SK-N-SH (cell line): ENCODE data around the gene NTPCR. TPM values are rescaled to one million over a fixed set of nuclear protein-coding genes. Genes with fewer than 3 reads are reported as not detected.

Source experiments
- CTCF ChIA-PET: fragments of 300-600, 350-600 bp; formaldehyde crosslinking; extraction: SDS; loops from one replicate; lab custom pipeline; 2021; lab: Yijun Ruan, JAX
- POLR2A ChIA-PET: fragments of 350-600 bp; sonication (Branson Sonifier 250); formaldehyde crosslinking; extraction: SDS; loops from one replicate; lab custom pipeline; 2020; ENCODE audit warnings: antibody characterized with exemption, inconsistent platforms; lab: Yijun Ruan, JAX
- DNase-seq: peaks from one replicate; pipeline ENCODE4 v3.0.0; 2012
- H2AFZ ChIP-seq: fragments of 200-600 bp; sonication (generic); 2 replicates; pipeline ENCODE4 v1.8.1; 2016; ENCODE audit warnings: antibody characterized with exemption, mild to moderate bottlenecking, low read depth
- H3F3A ChIP-seq: fragments of 200-600 bp; sonication (generic); replicated peaks from 2 replicates; pipeline ENCODE3; 2016; ENCODE audit warnings: antibody characterized with exemption, mild to moderate bottlenecking; ENCODE audit not compliant: insufficient read depth
- H3K27ac ChIP-seq, 2 experiments: fragments of 200-500 bp in 1 of 2; fragments of 200-600 bp in 1 of 2; sonication (Bioruptor generic) in 1 of 2; sonication (generic), shearing (Covaris generic) in 1 of 2; 2 replicates each; pipeline versions ENCODE4 v1.5.1 to v1.6.1; 2014 to 2016; ENCODE audit warnings: low read depth in 2 of 2, inconsistent platforms in 1 of 2, low read length in 1 of 2, mild to moderate bottlenecking in 1 of 2, mixed read lengths in 1 of 2
- H3K27me3 ChIP-seq: fragments of 200-600 bp; sonication (generic), shearing (Covaris generic); 2 replicates; pipeline ENCODE4 v1.6.1; 2016; ENCODE audit warnings: mixed run types; ENCODE audit not compliant: insufficient read depth
- H3K36me3 ChIP-seq, 2 experiments: fragments of 200-500 bp in 1 of 2; fragments of 200-600 bp in 1 of 2; sonication (Bioruptor generic) in 1 of 2; sonication (generic) in 1 of 2; replicated peaks in 1 of 2; 2 replicates each; pipeline versions ENCODE3 to v1.5.1; 2014 to 2016; ENCODE audit warnings: low read length in 1 of 2, mild to moderate bottlenecking in 1 of 2; ENCODE audit not compliant: insufficient read depth in 2 of 2, control insufficient read depth in 1 of 2
- H3K4me1 ChIP-seq, 2 experiments: fragments of 200-500 bp in 1 of 2; fragments of 200-600 bp in 1 of 2; sonication (Bioruptor generic) in 1 of 2; sonication (generic), shearing (Covaris generic) in 1 of 2; 2 replicates each; pipeline versions ENCODE4 v1.5.1 to v1.6.1; 2014 to 2016; ENCODE audit warnings: low read depth in 1 of 2, low read length in 1 of 2, mixed run types in 1 of 2; ENCODE audit not compliant: insufficient read depth in 2 of 2, control insufficient read depth in 1 of 2
- H3K4me2 ChIP-seq: fragments of 200-600 bp; sonication (generic), shearing (Covaris generic); 2 replicates; pipeline ENCODE4 v1.6.1; 2017; ENCODE audit warnings: mixed run types
- H3K4me3 ChIP-seq, 2 experiments: fragments of 200-500 bp in 1 of 2; fragments of 200-600 bp in 1 of 2; sonication (Bioruptor generic) in 1 of 2; sonication (generic), shearing (Covaris generic) in 1 of 2; 2 replicates each; pipeline versions ENCODE4 v1.5.1 to v1.8.1; 2014 to 2016; ENCODE audit warnings: low read depth in 2 of 2, inconsistent platforms in 1 of 2, low read length in 1 of 2, mild to moderate bottlenecking in 1 of 2, mixed read lengths in 1 of 2, moderate library complexity in 1 of 2
- H3K79me2 ChIP-seq: fragments of 200-600 bp; sonication (generic); 2 replicates; pipeline ENCODE4 v1.8.1; 2017; ENCODE audit warnings: mild to moderate bottlenecking; ENCODE audit not compliant: insufficient read depth
- H3K9ac ChIP-seq: fragments of 200-600 bp; sonication (generic); 2 replicates; pipeline ENCODE4 v1.6.1; 2017; ENCODE audit warnings: mixed run types
- H3K9me2 ChIP-seq: fragments of 200-600 bp; sonication (generic); 2 replicates; pipeline ENCODE4 v1.6.1; 2017; ENCODE audit warnings: mixed run types
- H3K9me3 ChIP-seq: fragments of 200-600 bp; sonication (generic); 2 replicates; pipeline ENCODE4 v1.6.1; 2017; ENCODE audit warnings: mixed run types, mild to moderate bottlenecking, moderate library complexity
- H4K20me1 ChIP-seq: fragments of 200-600 bp; sonication (generic); 2 replicates; pipeline ENCODE4 v1.6.1; 2017; ENCODE audit warnings: mild to moderate bottlenecking, mixed run types; ENCODE audit not compliant: insufficient read depth
- CHD2 ChIP-seq: fragments of 150-350 bp; IDR thresholded peaks from 2 replicates; pipeline ENCODE4 v1.6.1; 2018; ENCODE audit warnings: low read length; ENCODE audit not compliant: partially characterized antibody
- EP300 ChIP-seq, 2 experiments: IDR thresholded peaks; 2 replicates each; pipeline versions ENCODE4 v1.4.0 to v1.6.1; 2012; ENCODE audit warnings: borderline replicate concordance in 1 of 2, low read depth in 1 of 2, low read length in 1 of 2
- EZH2phosphoT487 ChIP-seq: fragments of 200-600 bp; sonication (generic); IDR thresholded peaks from 2 replicates; pipeline ENCODE4 v1.6.1; 2017; ENCODE audit warnings: low read depth, mixed run types, mild to moderate bottlenecking, antibody characterized with exemption, moderate library complexity, borderline replicate concordance
- FOXM1 ChIP-seq: IDR thresholded peaks from 2 replicates; pipeline ENCODE4 v1.4.0; 2012; ENCODE audit warnings: low read depth, mild to moderate bottlenecking
- JUND ChIP-seq: IDR thresholded peaks from 2 replicates; pipeline ENCODE4 v1.4.0; 2012
- MEF2A ChIP-seq: IDR thresholded peaks from 2 replicates; pipeline ENCODE4 v1.4.0; 2012; ENCODE audit warnings: low read depth, borderline replicate concordance
- MXI1 ChIP-seq: IDR thresholded peaks from 2 replicates; pipeline ENCODE4 v1.6.1; 2012; ENCODE audit warnings: mild to moderate bottlenecking, low read depth, low read length, improper control_type of control experiment
- NFIC ChIP-seq: IDR thresholded peaks from 2 replicates; pipeline ENCODE4 v1.4.0; 2012; ENCODE audit warnings: borderline replicate concordance
- NRF1 ChIP-seq: IDR thresholded peaks from 2 replicates; pipeline ENCODE4 v1.6.1; 2012; ENCODE audit warnings: low read depth, mild to moderate bottlenecking, low read length
- POLR2AphosphoS5 ChIP-seq: IDR thresholded peaks from 2 replicates; pipeline ENCODE4 v1.6.1; 2012; ENCODE audit warnings: low read depth, low read length
- RFX5 ChIP-seq: IDR thresholded peaks from 2 replicates; pipeline ENCODE4 v1.6.1; 2012; ENCODE audit warnings: mild to moderate bottlenecking, improper control_type of control experiment, low read length
- SIN3A ChIP-seq: IDR thresholded peaks from 2 replicates; pipeline ENCODE4 v1.6.1; 2012; ENCODE audit warnings: low read depth, mild to moderate bottlenecking, low read length, moderate library complexity, borderline replicate concordance
- SMC3 ChIP-seq: IDR thresholded peaks from 2 replicates; pipeline ENCODE4 v1.6.1; 2012; ENCODE audit warnings: low read depth, low read length, improper control_type of control experiment
- TAF1 ChIP-seq: IDR thresholded peaks from 2 replicates; pipeline ENCODE4 v1.6.1; 2012; ENCODE audit warnings: low read depth, mild to moderate bottlenecking, low read length, moderate library complexity, borderline replicate concordance
- TCF12 ChIP-seq: IDR thresholded peaks from 2 replicates; pipeline ENCODE4 v1.4.0; 2012
- USF1 ChIP-seq: IDR thresholded peaks from 2 replicates; pipeline ENCODE4 v1.4.0; 2012; ENCODE audit warnings: low read depth, borderline replicate concordance
- YY1 ChIP-seq: IDR thresholded peaks from 2 replicates; pipeline ENCODE4 v1.4.0; 2012; ENCODE audit warnings: low read depth, mild to moderate bottlenecking
- WGBS: methylation state at CpG from one replicate; pipeline ENCODE4 v1.1.6; 2017; ENCODE audit warnings: low lambda C conversion rate; 5-methylcytosine and 5-hydroxymethylcytosine counted together
- polyA plus RNA-seq, 3 experiments: library from polyadenylated mRNA; depleted of rRNA; stranded (reverse); fragments of >200 nt; gene quantifications; 2 replicates each; pipeline ENCODE4 v1.2.3, GENCODE V29; 2012
- TF ChIP-seq, protein P1 (sequence below): fragments of 150-350 bp; IDR thresholded peaks from 2 replicates; pipeline ENCODE4 v1.6.1; 2017; ENCODE audit warnings: antibody characterized with exemption, low read length, low read depth, borderline replicate concordance
- TF ChIP-seq, protein P2 (sequence below): IDR thresholded peaks from 2 replicates; pipeline ENCODE4 v1.6.1; 2012; ENCODE audit warnings: mild to moderate bottlenecking, low read depth, low read length, moderate library complexity
- TF ChIP-seq, protein P3 (sequence below): fragments of 150-350 bp; IDR thresholded peaks from 2 replicates; pipeline ENCODE4 v1.6.1; 2016; ENCODE audit warnings: mild to moderate bottlenecking, low read depth, low read length

Gene NTPCR
- polyA plus RNA-seq, 1 of the 3 experiments (the other 2 are of a cell fraction): 20.8 TPM

DNA sequence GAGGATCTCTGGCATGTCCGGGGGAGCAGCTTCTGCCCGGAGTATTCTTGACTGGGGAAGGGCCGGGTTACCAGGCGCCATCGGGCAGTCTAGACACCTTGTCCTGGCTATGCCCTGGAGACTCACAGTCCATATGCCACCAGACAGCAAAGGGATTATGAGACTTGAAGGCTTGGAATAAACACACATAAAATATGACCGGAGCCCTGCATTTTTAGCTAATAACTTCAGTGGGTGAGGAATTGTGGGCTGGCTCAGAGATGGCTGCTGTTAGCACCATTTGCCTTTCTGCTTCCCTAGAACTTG, 15.5 kb downstream of the NTPCR start:
- ChIA-PET POLR2A (no interaction called here), CTCF (interaction anchor here (1.0 to 1.5 kb wide), 3 partner anchors 11 to 1209 kb away, joined by 3 to 4 read pairs (median 3); no protein-coding TSS in a partner anchor)
- TF ChIP-seq EP300 (IDR thresholded peaks at IDR 0.05; ENCODE audit: borderline replicate concordance in 1 of 2, low read depth in 1 of 2, low read length in 1 of 2): no peak
- TF ChIP-seq, protein P1, sequence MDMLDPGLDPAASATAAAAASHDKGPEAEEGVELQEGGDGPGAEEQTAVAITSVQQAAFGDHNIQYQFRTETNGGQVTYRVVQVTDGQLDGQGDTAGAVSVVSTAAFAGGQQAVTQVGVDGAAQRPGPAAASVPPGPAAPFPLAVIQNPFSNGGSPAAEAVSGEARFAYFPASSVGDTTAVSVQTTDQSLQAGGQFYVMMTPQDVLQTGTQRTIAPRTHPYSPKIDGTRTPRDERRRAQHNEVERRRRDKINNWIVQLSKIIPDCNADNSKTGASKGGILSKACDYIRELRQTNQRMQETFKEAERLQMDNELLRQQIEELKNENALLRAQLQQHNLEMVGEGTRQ: no peak
- no peak for TF ChIP-seq TAF1
- no peak for TF ChIP-seq FOXM1
- TF ChIP-seq JUND: no peak
- TF ChIP-seq CHD2: no peak

DNA sequence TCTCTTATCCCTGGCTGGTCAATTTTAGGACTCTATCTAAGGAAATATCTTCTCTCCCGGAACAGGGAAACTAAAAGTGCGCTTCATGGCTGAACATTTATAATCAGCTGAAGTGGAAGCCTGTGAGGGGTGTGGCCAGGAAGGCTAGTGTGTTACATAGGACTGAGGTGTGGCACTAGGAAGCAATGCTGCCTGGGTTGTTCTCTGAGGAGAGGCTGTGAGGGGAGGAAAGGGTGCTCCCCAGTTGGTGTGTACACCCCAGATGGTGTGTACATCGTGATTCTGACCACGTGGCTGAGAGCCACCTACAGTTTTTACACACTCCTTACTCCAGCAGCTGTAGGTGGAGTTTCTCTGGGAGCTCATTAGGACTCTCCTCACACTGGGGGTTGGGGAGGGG, 16.3 kb downstream of the NTPCR start:
- no peak overlapping the region for H3K27ac ChIP-seq
- peaks cover 0 to 6% of the 10 kb centered on the region in 2 experiments; a peak in 2 of 4 replicates for H3K4me1 ChIP-seq
- H2AFZ ChIP-seq: no peak overlapping the region
- CTCF ChIA-PET: interaction anchor here (0.7 to 1.5 kb wide), 2 partner anchors 10 to 41 kb away, joined by 3 to 4 read pairs; no protein-coding TSS in a partner anchor
- TF ChIP-seq MXI1 (no peak), FOXM1 (no peak), NRF1 (no peak), TCF12 (no peak), POLR2AphosphoS5 (no peak), SIN3A (no peak), RFX5 (no peak), USF1 (no peak), EZH2phosphoT487 (no peak), NFIC (no peak), SMC3 (no peak), MEF2A (no peak), YY1 (no peak)
- TF ChIP-seq, protein P2, sequence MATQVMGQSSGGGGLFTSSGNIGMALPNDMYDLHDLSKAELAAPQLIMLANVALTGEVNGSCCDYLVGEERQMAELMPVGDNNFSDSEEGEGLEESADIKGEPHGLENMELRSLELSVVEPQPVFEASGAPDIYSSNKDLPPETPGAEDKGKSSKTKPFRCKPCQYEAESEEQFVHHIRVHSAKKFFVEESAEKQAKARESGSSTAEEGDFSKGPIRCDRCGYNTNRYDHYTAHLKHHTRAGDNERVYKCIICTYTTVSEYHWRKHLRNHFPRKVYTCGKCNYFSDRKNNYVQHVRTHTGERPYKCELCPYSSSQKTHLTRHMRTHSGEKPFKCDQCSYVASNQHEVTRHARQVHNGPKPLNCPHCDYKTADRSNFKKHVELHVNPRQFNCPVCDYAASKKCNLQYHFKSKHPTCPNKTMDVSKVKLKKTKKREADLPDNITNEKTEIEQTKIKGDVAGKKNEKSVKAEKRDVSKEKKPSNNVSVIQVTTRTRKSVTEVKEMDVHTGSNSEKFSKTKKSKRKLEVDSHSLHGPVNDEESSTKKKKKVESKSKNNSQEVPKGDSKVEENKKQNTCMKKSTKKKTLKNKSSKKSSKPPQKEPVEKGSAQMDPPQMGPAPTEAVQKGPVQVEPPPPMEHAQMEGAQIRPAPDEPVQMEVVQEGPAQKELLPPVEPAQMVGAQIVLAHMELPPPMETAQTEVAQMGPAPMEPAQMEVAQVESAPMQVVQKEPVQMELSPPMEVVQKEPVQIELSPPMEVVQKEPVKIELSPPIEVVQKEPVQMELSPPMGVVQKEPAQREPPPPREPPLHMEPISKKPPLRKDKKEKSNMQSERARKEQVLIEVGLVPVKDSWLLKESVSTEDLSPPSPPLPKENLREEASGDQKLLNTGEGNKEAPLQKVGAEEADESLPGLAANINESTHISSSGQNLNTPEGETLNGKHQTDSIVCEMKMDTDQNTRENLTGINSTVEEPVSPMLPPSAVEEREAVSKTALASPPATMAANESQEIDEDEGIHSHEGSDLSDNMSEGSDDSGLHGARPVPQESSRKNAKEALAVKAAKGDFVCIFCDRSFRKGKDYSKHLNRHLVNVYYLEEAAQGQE: no peak
- TF ChIP-seq, protein P3, sequence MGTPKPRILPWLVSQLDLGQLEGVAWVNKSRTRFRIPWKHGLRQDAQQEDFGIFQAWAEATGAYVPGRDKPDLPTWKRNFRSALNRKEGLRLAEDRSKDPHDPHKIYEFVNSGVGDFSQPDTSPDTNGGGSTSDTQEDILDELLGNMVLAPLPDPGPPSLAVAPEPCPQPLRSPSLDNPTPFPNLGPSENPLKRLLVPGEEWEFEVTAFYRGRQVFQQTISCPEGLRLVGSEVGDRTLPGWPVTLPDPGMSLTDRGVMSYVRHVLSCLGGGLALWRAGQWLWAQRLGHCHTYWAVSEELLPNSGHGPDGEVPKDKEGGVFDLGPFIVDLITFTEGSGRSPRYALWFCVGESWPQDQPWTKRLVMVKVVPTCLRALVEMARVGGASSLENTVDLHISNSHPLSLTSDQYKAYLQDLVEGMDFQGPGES: no peak
- WGBS: 86% methylated on average over 3 of the region's 4 CpGs
- H3K27me3 ChIP-seq: no peaks in the 10 kb centered on the region
- DNase-seq: no peak
- H3F3A ChIP-seq: peaks cover 3% of the 10 kb centered on the region
- H3K9me3 ChIP-seq: no peaks in the 10 kb centered on the region
- peaks cover 9 to 70% of the 10 kb centered on the region in 2 experiments for H3K36me3 ChIP-seq
- POLR2A ChIA-PET: no interaction called here
- no peak overlapping the region for H3K9ac ChIP-seq
- no peaks in the 10 kb centered on the region for H4K20me1 ChIP-seq
- H3K79me2 ChIP-seq: no peaks in the 10 kb centered on the region
- H3K9me2 ChIP-seq: no peaks in the 10 kb centered on the region
- H3K4me3 ChIP-seq: no peak overlapping the region
- H3K4me2 ChIP-seq: no peak overlapping the region

More for the DNA sequence above, 15.5 kb downstream of the NTPCR start:
- Histone ChIP-seq H3K9me2 (no peaks in the 10 kb centered on the region), H3K4me3 (no peak overlapping the region), H3F3A (peaks cover 3% of the 10 kb centered on the region), H3K79me2 (no peaks in the 10 kb centered on the region), H3K4me2 (no peak overlapping the region), H3K36me3 (peaks cover 8 to 68% of the 10 kb centered on the region in 2 experiments), H3K27me3 (no peaks in the 10 kb centered on the region), H4K20me1 (no peaks in the 10 kb centered on the region), H3K27ac (no peak overlapping the region), H2AFZ (no peak overlapping the region), H3K9ac (no peak overlapping the region), H3K4me1 (peaks cover 0 to 6% of the 10 kb centered on the region in 2 experiments; a peak in 2 of 4 replicates), H3K9me3 (no peaks in the 10 kb centered on the region)
- DNase-seq: no peak
- 92% methylated on average over 6 of the region's 6 CpGs for WGBS
